SK-N-SH treated with all-trans-retinoic acid at 6 μM for 48 hours (cell line): ENCODE measurements around the gene TPP2.

Experiments
- ATAC-seq: fragments of 200-7000 bp; cut with Tn5 transposase; 3 replicates; pipeline ENCODE4 v1.9.1; 2020; ENCODE audit warnings: mild to moderate bottlenecking, moderate library complexity
- ARNTL ChIP-seq: fragments of 450-650 bp; formaldehyde crosslinking; IDR thresholded peaks from 2 replicates; pipeline ENCODE4 v1.5.0; 2020; ENCODE audit warnings: low read depth, mild to moderate bottlenecking, moderate library complexity, borderline replicate concordance
- CREB5 ChIP-seq: fragments of 250-450 bp; sonication (Bioruptor Pico); IDR thresholded peaks from 2 replicates; pipeline ENCODE4 v1.5.1; 2020; ENCODE audit warnings: low read depth, mild to moderate bottlenecking, moderate library complexity
- CSDC2 ChIP-seq: fragments of 250-450 bp; sonication (Bioruptor Pico); IDR thresholded peaks from 2 replicates; pipeline ENCODE4 v1.5.0; 2020; ENCODE audit warnings: mild to moderate bottlenecking, moderate library complexity
- CSRNP3 ChIP-seq: fragments of 250-450 bp; sonication (Bioruptor Pico); IDR thresholded peaks from 2 replicates; pipeline ENCODE4 v1.5.1; 2021; ENCODE audit warnings: mild to moderate bottlenecking, moderate library complexity
- ESRRG ChIP-seq: fragments of 250-450 bp; sonication (Bioruptor Pico); IDR thresholded peaks from 2 replicates; pipeline ENCODE4 v1.6.1; 2021; ENCODE audit warnings: mild to moderate bottlenecking
- ISL1 ChIP-seq: fragments of 250-450 bp; sonication (Bioruptor Pico); IDR thresholded peaks from 2 replicates; pipeline ENCODE4 v2.1.2; 2022; ENCODE audit warnings: mild to moderate bottlenecking, moderate library complexity
- OSR1 ChIP-seq: fragments of 250-450 bp; sonication (Bioruptor Pico); IDR thresholded peaks from 2 replicates; pipeline ENCODE4 v1.8.0; 2022; ENCODE audit warnings: moderate library complexity, mild to moderate bottlenecking, inconsistent platforms
- PATZ1 ChIP-seq: fragments of 250-450 bp; sonication (Bioruptor Pico); IDR thresholded peaks from 2 replicates; pipeline ENCODE4 v1.8.0; 2020; ENCODE audit warnings: mild to moderate bottlenecking, moderate library complexity, borderline replicate concordance
- POU6F1 ChIP-seq: fragments of 250-450 bp; sonication (Bioruptor Pico); IDR thresholded peaks from 2 replicates; pipeline ENCODE4 v1.8.0; 2021; ENCODE audit warnings: low read depth, mild to moderate bottlenecking, moderate library complexity, borderline replicate concordance
- PPARA ChIP-seq: fragments of 250-450 bp; sonication (Bioruptor Pico); IDR thresholded peaks from 2 replicates; pipeline ENCODE4 v1.5.0; 2020; ENCODE audit warnings: mild to moderate bottlenecking, borderline replicate concordance
- RARB ChIP-seq: fragments of 250-450 bp; sonication (Bioruptor Pico); IDR thresholded peaks from 2 replicates; pipeline ENCODE4 v1.8.0; 2021; ENCODE audit warnings: mild to moderate bottlenecking, moderate library complexity
- SNAI2 ChIP-seq: fragments of 250-450 bp; sonication (Bioruptor Pico); IDR thresholded peaks from 2 replicates; pipeline ENCODE4 v1.5.0; 2020; ENCODE audit warnings: mild to moderate bottlenecking, moderate library complexity
- TCF4 ChIP-seq: fragments of 250-450 bp; sonication (Bioruptor Pico); IDR thresholded peaks from 2 replicates; pipeline ENCODE4 v1.8.0; 2021; ENCODE audit warnings: mild to moderate bottlenecking, moderate library complexity, borderline replicate concordance
- TOX ChIP-seq: fragments of 250-450 bp; sonication (Bioruptor Pico); IDR thresholded peaks from 2 replicates; pipeline ENCODE4 v1.8.0; 2021; ENCODE audit warnings: mild to moderate bottlenecking, moderate library complexity, borderline replicate concordance
- ZC3H10 ChIP-seq: fragments of 250-450 bp; sonication (Bioruptor Pico); IDR thresholded peaks from 2 replicates; pipeline ENCODE4 v1.5.1; 2021; ENCODE audit warnings: mild to moderate bottlenecking, moderate library complexity
- ZFP30 ChIP-seq: fragments of 450-650 bp; formaldehyde crosslinking; IDR thresholded peaks from 2 replicates; pipeline ENCODE4 v1.5.0; 2022; ENCODE audit warnings: mild to moderate bottlenecking, moderate library complexity
- ZNF565 ChIP-seq: fragments of 450-650 bp; formaldehyde crosslinking; conservative IDR thresholded peaks from 2 replicates; pipeline ENCODE4 v1.5.0; 2020; ENCODE audit warnings: low read depth, mild to moderate bottlenecking, moderate library complexity
- ZNF70 ChIP-seq: fragments of 450-650 bp; formaldehyde crosslinking; IDR thresholded peaks from 2 replicates; pipeline ENCODE4 v1.5.0; 2020; ENCODE audit warnings: mild to moderate bottlenecking, moderate library complexity
- ZNF8 ChIP-seq: fragments of 450-650 bp; formaldehyde crosslinking; IDR thresholded peaks from 2 replicates; pipeline ENCODE4 v1.5.0; 2020; ENCODE audit warnings: mild to moderate bottlenecking, moderate library complexity

The TPP2 gene

GRCh38 chr13:102586615-102587014, 10.2 kb upstream of the TPP2 start:
- TF ChIP-seq ZNF70 (no peak), ZFP30 (no peak), OSR1 (CRISPR knock-in tag) (no peak), ZNF565 (CRISPR knock-in tag) (no peak), ISL1 (CRISPR knock-in tag) (no peak), PPARA (CRISPR knock-in tag) (no peak)
- no peak for ATAC-seq

DNA sequence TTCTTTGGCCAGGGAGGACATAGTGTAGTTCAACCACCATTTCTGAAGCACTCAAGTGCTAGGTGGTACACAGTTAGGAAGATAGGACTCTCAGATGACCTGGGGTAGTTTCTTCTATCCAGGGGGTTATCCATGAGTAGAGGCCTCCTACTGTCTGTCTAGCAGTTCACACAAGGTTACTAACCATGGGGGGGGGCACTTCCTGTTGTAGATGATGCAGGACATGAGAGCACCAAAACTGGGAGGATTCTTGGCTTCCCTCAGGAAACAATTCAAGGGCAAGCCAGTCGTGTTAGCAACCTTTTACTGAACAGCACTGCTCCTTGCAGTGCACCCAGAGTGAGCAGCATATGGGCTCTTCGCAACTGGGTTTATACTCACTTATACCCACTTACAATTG, 8.9 kb upstream of the TPP2 start:
- no peak for ATAC-seq
- no peak for TF ChIP-seq CREB5 (CRISPR knock-in tag)
- TF ChIP-seq CSDC2 (CRISPR knock-in tag) = no peak
- TF ChIP-seq PATZ1 = no peak
- no peak for TF ChIP-seq TOX (CRISPR knock-in tag)
- TF ChIP-seq ZC3H10 = no peak
- TF ChIP-seq RARB (CRISPR knock-in tag) = no peak
- TF ChIP-seq ZFP30 = no peak
- no peak for TF ChIP-seq POU6F1 (CRISPR knock-in tag)
- no peak for TF ChIP-seq ZNF70
- no peak for TF ChIP-seq ISL1 (CRISPR knock-in tag)
- no peak for TF ChIP-seq OSR1 (CRISPR knock-in tag)
- no peak for TF ChIP-seq PPARA (CRISPR knock-in tag)
- TF ChIP-seq ESRRG (CRISPR knock-in tag) = no peak
- no peak for TF ChIP-seq CSRNP3 (CRISPR knock-in tag)
- no peak for TF ChIP-seq SNAI2 (CRISPR knock-in tag)
- TF ChIP-seq, all 23 proteins: peak for 0

DNA sequence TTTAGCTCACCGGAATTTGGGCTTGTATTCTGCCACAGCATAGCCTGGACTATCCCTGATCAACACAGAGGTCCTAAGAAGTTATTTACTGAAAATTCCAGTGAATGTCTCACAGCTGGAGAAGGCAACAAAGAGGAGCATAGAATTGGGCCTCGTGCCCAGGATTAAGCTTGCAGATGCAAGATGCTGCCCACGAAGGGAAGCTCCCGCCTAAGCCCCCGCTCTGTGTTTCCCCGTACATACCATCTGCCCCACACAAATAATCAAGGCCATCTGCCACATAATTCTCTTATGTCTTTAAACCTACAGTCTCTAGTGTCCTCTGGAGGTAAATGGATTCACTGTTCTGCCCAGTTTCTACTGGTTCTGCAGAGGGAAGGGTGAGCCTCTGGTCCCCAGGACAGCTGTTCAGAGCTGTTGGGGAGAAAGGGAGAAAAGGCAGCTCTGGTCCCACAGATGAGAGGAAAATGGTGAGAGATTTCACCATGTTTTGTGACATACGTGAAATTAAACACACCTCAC, 7.4 kb upstream of the TPP2 start:
- TF ChIP-seq ARNTL (CRISPR knock-in tag) (no peak), TCF4 (CRISPR knock-in tag) (no peak), ESRRG (CRISPR knock-in tag) (no peak), ZNF8 (CRISPR knock-in tag) (no peak), CREB5 (CRISPR knock-in tag) (no peak)
- ATAC-seq = no peak

GRCh38 chr13:102591988-102592781, 4.6 kb upstream of the TPP2 start:
- peak; percentile 54 for ATAC-seq
- TF ChIP-seq CSRNP3 (CRISPR knock-in tag) (no peak), ZFP30 (no peak), SNAI2 (CRISPR knock-in tag) (no peak), ZNF70 (no peak), PATZ1 (peak; percentile 58; the same call in 1 of the 2 replicates)
- TF ChIP-seq, all 23 proteins: peak for 1
